HepG2 (cell line): Measurements from ENCODE around the gene NKD1. TPM values are rescaled to one million over a fixed set of nuclear protein-coding genes. Genes with fewer than 3 reads are reported as not detected.

ENCODE experiments used
- ARID2 ChIP-seq: sonication (generic); formaldehyde crosslinking; IDR thresholded peaks from 2 replicates; pipeline ENCODE4 v1.8.1; 2022; ENCODE audit warnings: mild to moderate bottlenecking, missing genetic modification reagents, borderline replicate concordance
- CHD2 ChIP-seq: IDR thresholded peaks from 2 replicates; pipeline ENCODE4 v1.6.1; 2011; ENCODE audit warnings: low read depth, low read length, improper control_type of control experiment
- CHD4 ChIP-seq: fragments of 200-600 bp; sonication (generic); IDR thresholded peaks from 2 replicates; pipeline ENCODE4 v1.7.0; 2017; ENCODE audit warnings: mild to moderate bottlenecking, low read length, borderline replicate concordance
- ETV6 ChIP-seq: sonication (generic); formaldehyde crosslinking; conservative IDR thresholded peaks from 2 replicates; pipeline ENCODE4 v1.4.0; 2020; ENCODE audit warnings: missing genetic modification reagents
- FOXM1 ChIP-seq: sonication (generic); formaldehyde crosslinking; IDR thresholded peaks from 2 replicates; pipeline ENCODE4 v1.5.0; 2020; ENCODE audit warnings: missing genetic modification reagents
- GLI4 ChIP-seq: sonication (generic); formaldehyde crosslinking; IDR thresholded peaks from 2 replicates; pipeline ENCODE4 v1.5.1; 2020; ENCODE audit warnings: missing genetic modification reagents, mild to moderate bottlenecking, moderate library complexity, borderline replicate concordance
- GPN1 ChIP-seq: sonication (generic); formaldehyde crosslinking; IDR thresholded peaks from 2 replicates; pipeline ENCODE4 v1.5.1; 2020; ENCODE audit warnings: missing genetic modification reagents, borderline replicate concordance
- HNF4G ChIP-seq, 2 experiments: sonication (generic) in 1 of 2; formaldehyde crosslinking in 1 of 2; IDR thresholded peaks; 2 replicates each; pipeline versions ENCODE4 v1.4.0 to v1.6.1; 2011 to 2020; ENCODE audit warnings: borderline replicate concordance in 2 of 2, low read depth in 2 of 2, mild to moderate bottlenecking in 2 of 2, low read length in 1 of 2, missing genetic modification reagents in 1 of 2, moderate library complexity in 1 of 2
- MAZ ChIP-seq, 2 experiments: sonication (generic) in 1 of 2; formaldehyde crosslinking in 1 of 2; IDR thresholded peaks; 2 replicates each; pipeline versions ENCODE4 v1.5.0 to v1.6.1; 2012 to 2020; ENCODE audit warnings: low read depth in 2 of 2, mild to moderate bottlenecking in 2 of 2, borderline replicate concordance in 1 of 2, improper control_type of control experiment in 1 of 2, low read length in 1 of 2, missing genetic modification reagents in 1 of 2, moderate library complexity in 1 of 2
- POLR2AphosphoS5 ChIP-seq: IDR thresholded peaks from 2 replicates; pipeline ENCODE4 v1.6.1; 2012; ENCODE audit warnings: low read depth, low read length
- RBAK ChIP-seq: sonication (generic); formaldehyde crosslinking; IDR thresholded peaks from 2 replicates; pipeline ENCODE4 v1.5.1; 2020; ENCODE audit warnings: mild to moderate bottlenecking, missing genetic modification reagents
- SNRNP70 ChIP-seq: fragments of 200-400 bp; formaldehyde crosslinking; IDR thresholded peaks from 2 replicates; pipeline ENCODE4 v1.6.1; 2017; ENCODE audit warnings: mild to moderate bottlenecking, low read depth, low read length, moderate library complexity
- SP1 ChIP-seq, 2 experiments: fragments of 450-650 bp in 1 of 2; sonication (generic) in 1 of 2; formaldehyde crosslinking in 1 of 2; IDR thresholded peaks; 2 replicates each; pipeline versions ENCODE4 v1.4.0 to v1.6.1; 2016 to 2020; ENCODE audit warnings: missing genetic modification reagents in 1 of 2
- YY1 ChIP-seq: IDR thresholded peaks from 2 replicates; pipeline ENCODE4 v1.6.1; 2011; ENCODE audit warnings: low read length, low read depth, moderate library complexity, mild to moderate bottlenecking; ENCODE audit not compliant: insufficient read depth, insufficient replicate concordance
- ZNF335 ChIP-seq: sonication (generic); formaldehyde crosslinking; IDR thresholded peaks from 2 replicates; pipeline ENCODE4 v1.4.0; 2020; ENCODE audit warnings: missing genetic modification reagents
- ZNF468 ChIP-seq: sonication (generic); formaldehyde crosslinking; IDR thresholded peaks from 2 replicates; pipeline ENCODE4 v1.8.0; 2022; ENCODE audit warnings: mild to moderate bottlenecking, moderate library complexity, missing genetic modification reagents
- ZSCAN20 ChIP-seq: sonication (generic); formaldehyde crosslinking; IDR thresholded peaks from 2 replicates; pipeline ENCODE4 v1.4.0; 2020; ENCODE audit warnings: missing genetic modification reagents, mild to moderate bottlenecking, borderline replicate concordance
- polyA plus RNA-seq, 8 experiments: library from polyadenylated mRNA; depleted of rRNA in 3 of 8; stranded (reverse) in 7 of 8; unstranded in 1 of 8; fragments of >200 nt; fragmentation: Illumina TruSeq in 4 of 8; extraction: Trizol in 4 of 8; gene quantifications; 2 replicates each; pipeline versions ENCODE4 v1.2.1 to v1.2.3, GENCODE V29; 2011 to 2016; ENCODE audit warnings: low read depth in 4 of 8, missing spikeins in 1 of 8, mixed read lengths in 1 of 8; ENCODE audit not compliant: insufficient read depth in 1 of 8
- total RNA-seq, 5 experiments: library from RNA; depleted of rRNA; stranded (reverse); fragments of >200 nt; fragmentation: Illumina TruSeq; extraction: Trizol; gene quantifications; 2 replicates each; pipeline ENCODE4 v1.2.3, GENCODE V29; 2016; ENCODE audit warnings: low read depth in 1 of 5
- TF ChIP-seq, protein P1 (sequence below): sonication (generic); formaldehyde crosslinking; IDR thresholded peaks from 2 replicates; pipeline ENCODE4 v1.4.0; 2020; ENCODE audit warnings: mild to moderate bottlenecking, low read depth, missing genetic modification reagents
- TF ChIP-seq, protein P2 (sequence below), 2 experiments: fragments of 450-650 bp in 1 of 2; sonication (generic) in 1 of 2; formaldehyde crosslinking; IDR thresholded peaks; 2 replicates each; pipeline versions ENCODE4 v1.5.0 to v1.8.0; 2020 to 2022; ENCODE audit warnings: mild to moderate bottlenecking in 1 of 2, missing genetic modification reagents in 1 of 2
- TF ChIP-seq, protein P3 (sequence below): sonication (generic); formaldehyde crosslinking; IDR thresholded peaks from 2 replicates; pipeline ENCODE4 v1.8.0; 2022; ENCODE audit warnings: low read depth, missing genetic modification reagents
- TF ChIP-seq, protein P4 (sequence below): sonication (generic); formaldehyde crosslinking; IDR thresholded peaks from 2 replicates; pipeline ENCODE4 v1.4.0; 2020; ENCODE audit warnings: missing genetic modification reagents, borderline replicate concordance

Gene NKD1
- total and polyA plus RNA-seq, 2 of the 13 experiments (the other 11 are each of a cell fraction or from before 2014, with no cell fraction given): 70.4 to 121 TPM

DNA sequence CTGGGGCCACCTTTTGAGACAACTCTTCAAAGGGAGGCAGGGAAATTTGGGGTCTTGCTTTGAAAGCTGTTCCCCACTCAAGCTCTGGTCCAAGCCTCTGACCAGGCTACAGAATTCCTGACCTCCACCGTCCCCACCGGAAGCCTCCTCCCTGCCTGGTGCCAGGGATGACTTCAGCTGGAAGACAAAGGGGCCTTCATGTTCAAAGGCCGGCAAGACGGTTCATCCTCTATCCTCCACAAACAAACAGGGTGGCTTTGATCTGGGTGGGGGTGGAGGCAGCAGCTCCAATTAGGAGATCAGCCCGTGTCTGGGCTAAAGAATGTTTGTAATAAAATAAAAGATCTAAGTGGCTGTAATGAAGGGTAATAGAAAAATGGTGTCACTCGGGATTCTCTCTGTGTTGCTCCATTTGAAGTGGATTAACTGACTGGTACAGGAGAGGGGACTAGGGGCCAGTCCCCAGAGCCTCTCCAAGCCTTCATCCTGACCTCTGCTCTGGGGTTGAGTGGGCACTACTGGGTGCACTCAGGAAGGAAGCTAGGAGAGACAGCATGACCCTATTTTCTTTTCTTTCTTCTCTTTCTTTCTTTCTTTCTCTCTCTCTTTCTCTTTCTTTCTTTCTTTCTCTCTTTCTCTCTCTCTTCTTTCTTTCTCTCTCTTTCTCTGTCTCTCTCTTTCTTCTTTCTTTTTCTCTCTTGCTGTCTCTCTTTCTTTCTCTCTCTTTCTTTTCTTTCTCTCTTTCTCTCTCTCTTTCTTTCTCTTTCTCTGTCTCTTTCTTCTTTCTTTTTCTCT lies 27.5 kb upstream of the NKD1 start (continued):
- peak; percentile 80; the same call in 1 of the 2 replicates for TF ChIP-seq ZNF335
- TF ChIP-seq, protein P1, sequence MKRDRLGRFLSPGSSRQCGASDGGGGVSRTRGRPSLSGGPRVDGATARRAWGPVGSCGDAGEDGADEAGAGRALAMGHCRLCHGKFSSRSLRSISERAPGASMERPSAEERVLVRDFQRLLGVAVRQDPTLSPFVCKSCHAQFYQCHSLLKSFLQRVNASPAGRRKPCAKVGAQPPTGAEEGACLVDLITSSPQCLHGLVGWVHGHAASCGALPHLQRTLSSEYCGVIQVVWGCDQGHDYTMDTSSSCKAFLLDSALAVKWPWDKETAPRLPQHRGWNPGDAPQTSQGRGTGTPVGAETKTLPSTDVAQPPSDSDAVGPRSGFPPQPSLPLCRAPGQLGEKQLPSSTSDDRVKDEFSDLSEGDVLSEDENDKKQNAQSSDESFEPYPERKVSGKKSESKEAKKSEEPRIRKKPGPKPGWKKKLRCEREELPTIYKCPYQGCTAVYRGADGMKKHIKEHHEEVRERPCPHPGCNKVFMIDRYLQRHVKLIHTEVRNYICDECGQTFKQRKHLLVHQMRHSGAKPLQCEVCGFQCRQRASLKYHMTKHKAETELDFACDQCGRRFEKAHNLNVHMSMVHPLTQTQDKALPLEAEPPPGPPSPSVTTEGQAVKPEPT (CRISPR knock-in tag): no peak
- TF ChIP-seq ETV6 (CRISPR knock-in tag): peak; percentile 78; the same call in 1 of the 2 replicates
- TF ChIP-seq, protein P2, sequence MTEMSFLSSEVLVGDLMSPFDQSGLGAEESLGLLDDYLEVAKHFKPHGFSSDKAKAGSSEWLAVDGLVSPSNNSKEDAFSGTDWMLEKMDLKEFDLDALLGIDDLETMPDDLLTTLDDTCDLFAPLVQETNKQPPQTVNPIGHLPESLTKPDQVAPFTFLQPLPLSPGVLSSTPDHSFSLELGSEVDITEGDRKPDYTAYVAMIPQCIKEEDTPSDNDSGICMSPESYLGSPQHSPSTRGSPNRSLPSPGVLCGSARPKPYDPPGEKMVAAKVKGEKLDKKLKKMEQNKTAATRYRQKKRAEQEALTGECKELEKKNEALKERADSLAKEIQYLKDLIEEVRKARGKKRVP (CRISPR knock-in tag; IDR thresholded peaks at IDR 0.05): peak; percentile 41 to 74; a peak in 2 of 4 replicates
- TF ChIP-seq SNRNP70: no peak
- TF ChIP-seq CHD4: peak; percentile 68; the same call in 1 of the 2 replicates
- TF ChIP-seq CHD2: 0 out of 2 replicates have a peak, but pooled peaks have one; percentile 43
- TF ChIP-seq ZNF468 (CRISPR knock-in tag): no peak
- no peak for TF ChIP-seq GLI4 (CRISPR knock-in tag)
- no peak for TF ChIP-seq GPN1 (CRISPR knock-in tag)
- TF ChIP-seq, protein P3, sequence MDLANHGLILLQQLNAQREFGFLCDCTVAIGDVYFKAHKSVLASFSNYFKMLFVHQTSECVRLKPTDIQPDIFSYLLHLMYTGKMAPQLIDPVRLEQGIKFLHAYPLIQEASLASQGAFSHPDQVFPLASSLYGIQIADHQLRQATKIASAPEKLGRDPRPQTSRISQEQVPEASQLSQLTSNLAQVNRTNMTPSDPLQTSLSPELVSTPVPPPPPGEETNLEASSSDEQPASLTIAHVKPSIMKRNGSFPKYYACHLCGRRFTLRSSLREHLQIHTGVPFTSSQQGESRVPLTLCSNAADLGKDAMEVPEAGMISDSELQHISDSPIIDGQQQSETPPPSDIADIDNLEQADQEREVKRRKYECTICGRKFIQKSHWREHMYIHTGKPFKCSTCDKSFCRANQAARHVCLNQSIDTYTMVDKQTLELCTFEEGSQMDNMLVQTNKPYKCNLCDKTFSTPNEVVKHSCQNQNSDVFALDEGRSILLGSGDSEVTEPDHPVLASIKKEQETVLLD (CRISPR knock-in tag): no peak
- peak; percentile 44 for TF ChIP-seq YY1
- no peak for TF ChIP-seq ARID2 (CRISPR knock-in tag)
- TF ChIP-seq ZSCAN20 (CRISPR knock-in tag): no peak
- TF ChIP-seq MAZ (IDR thresholded peaks at IDR 0.05; ENCODE audit: borderline replicate concordance, low read depth, low read length): peak; percentile 79
- TF ChIP-seq MAZ (CRISPR knock-in tag; IDR thresholded peaks at IDR 0.05; ENCODE audit: low read depth): peak; percentile 53; the same call in 1 of the 2 replicates
- peak; percentile 76 for TF ChIP-seq HNF4G (IDR thresholded peaks at IDR 0.05; ENCODE audit: borderline replicate concordance, low read depth, low read length)
- peak; percentile 83; the same call in 1 of the 2 replicates for TF ChIP-seq HNF4G (CRISPR knock-in tag; IDR thresholded peaks at IDR 0.05; ENCODE audit: borderline replicate concordance, low read depth)
- TF ChIP-seq POLR2AphosphoS5: no peak
- no peak for TF ChIP-seq FOXM1 (CRISPR knock-in tag)
- no peak for TF ChIP-seq SP1 (IDR thresholded peaks at IDR 0.05)
- TF ChIP-seq SP1 (CRISPR knock-in tag; IDR thresholded peaks at IDR 0.05): no peak; the same call in 1 of the 2 replicates
- 0 out of 2 replicates have a peak, but pooled peaks have one; percentile 42 for TF ChIP-seq RBAK (CRISPR knock-in tag)
- TF ChIP-seq, protein P4, sequence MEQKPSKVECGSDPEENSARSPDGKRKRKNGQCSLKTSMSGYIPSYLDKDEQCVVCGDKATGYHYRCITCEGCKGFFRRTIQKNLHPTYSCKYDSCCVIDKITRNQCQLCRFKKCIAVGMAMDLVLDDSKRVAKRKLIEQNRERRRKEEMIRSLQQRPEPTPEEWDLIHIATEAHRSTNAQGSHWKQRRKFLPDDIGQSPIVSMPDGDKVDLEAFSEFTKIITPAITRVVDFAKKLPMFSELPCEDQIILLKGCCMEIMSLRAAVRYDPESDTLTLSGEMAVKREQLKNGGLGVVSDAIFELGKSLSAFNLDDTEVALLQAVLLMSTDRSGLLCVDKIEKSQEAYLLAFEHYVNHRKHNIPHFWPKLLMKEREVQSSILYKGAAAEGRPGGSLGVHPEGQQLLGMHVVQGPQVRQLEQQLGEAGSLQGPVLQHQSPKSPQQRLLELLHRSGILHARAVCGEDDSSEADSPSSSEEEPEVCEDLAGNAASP (CRISPR knock-in tag): peak; percentile 94
